Suprapubic skin (tissue), 4 donors: ENCODE data around the gene NDE1. TPM values are rescaled to one million over a fixed set of nuclear protein-coding genes. Genes with fewer than 3 reads are reported as not detected.
"Not testable (repeated sequence)": the region's sequence is repeated elsewhere in the genome, so short reads cannot be mapped to it uniquely, and the experiment has no call there.

Experiments used
- DNase-seq, 2 donors: peaks; one replicate each; pipeline ENCODE4 v3.0.0-alpha.2; 2019; ENCODE audit warnings: low spot score in 2 of 2
- H3K27ac ChIP-seq: fragments of 200-600 bp; sonication (generic); one replicate; pipeline ENCODE4 v1.5.1; 2019
- H3K27me3 ChIP-seq: fragments of 200-600 bp; sonication (generic); one replicate; pipeline ENCODE4 v1.5.1; 2019
- H3K36me3 ChIP-seq: fragments of 200-600 bp; sonication (generic); one replicate; pipeline ENCODE4 v1.5.1; 2019
- H3K4me1 ChIP-seq: fragments of 200-600 bp; sonication (generic); one replicate; pipeline ENCODE4 v1.5.1; 2019
- H3K4me3 ChIP-seq: fragments of 200-600 bp; sonication (generic); one replicate; pipeline ENCODE4 v1.5.1; 2019; ENCODE audit warnings: mild to moderate bottlenecking
- H3K9me3 ChIP-seq: fragments of 200-600 bp; sonication (generic); one replicate; pipeline ENCODE4 v1.5.1; 2019
- EP300 ChIP-seq: sonication (generic); formaldehyde crosslinking; IDR thresholded peaks from one replicate; pipeline ENCODE4 v1.6.1; 2017; ENCODE audit warnings: antibody characterized with exemption
- POLR2A ChIP-seq, 2 donors: fragments of 450-650 bp; IDR thresholded peaks; one replicate each; pipeline ENCODE4 v1.6.1; 2017; ENCODE audit warnings: antibody characterized with exemption in 2 of 2, mild to moderate bottlenecking in 2 of 2, moderate library complexity in 2 of 2
- POLR2AphosphoS5 ChIP-seq, 3 donors: sonication (generic); formaldehyde crosslinking; IDR thresholded peaks; one replicate each; pipeline ENCODE4 v1.6.1; 2017; ENCODE audit warnings: antibody characterized with exemption in 3 of 3
- WGBS: methylation state at CpG from one replicate; pipeline ENCODE4 v1.1.5; 2018; 5-methylcytosine and 5-hydroxymethylcytosine counted together
- total RNA-seq, 4 donors: library from RNA; depleted of rRNA; stranded (reverse); fragments of >200 nt; gene quantifications; one replicate each; pipeline ENCODE4 v1.1.0, GENCODE V29; 2016
- TF ChIP-seq, protein P1 (sequence below), 2 donors: fragments of 200-600 bp in 1 of 2; fragments of 450-650 bp in 1 of 2; sonication (generic) in 1 of 2; IDR thresholded peaks; one replicate each; pipeline ENCODE4 v1.5.1; 2016 to 2019; ENCODE audit warnings: antibody characterized with exemption in 2 of 2, mild to moderate bottlenecking in 1 of 2, moderate library complexity in 1 of 2

Gene NDE1
- total RNA-seq, 4 donors from 2014 or later = 85.2 to 145 (median 120) TPM

DNA sequence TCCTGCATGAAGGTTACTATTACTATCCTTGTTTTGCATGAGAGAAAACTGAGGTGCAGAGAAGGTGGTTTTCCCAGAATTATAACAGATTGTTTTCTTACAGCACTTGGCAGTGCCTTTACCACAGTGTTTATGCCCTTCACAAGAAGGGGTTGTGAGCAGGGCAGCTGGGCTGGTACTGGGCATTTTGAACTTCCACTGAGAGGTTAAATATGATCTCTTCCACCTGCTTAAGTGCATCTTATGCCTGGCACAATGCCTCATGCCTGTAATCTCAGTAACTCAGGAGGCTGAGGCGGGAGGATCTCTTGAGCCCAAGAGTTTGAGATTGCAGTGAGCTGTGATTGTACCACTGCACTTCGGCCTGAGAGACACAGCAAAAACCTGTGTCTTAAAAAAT, 36.2 kb downstream of the NDE1 start:
- H3K36me3 ChIP-seq = peaks cover 58% of the 10 kb centered on the region
- peaks cover 5% of the 10 kb centered on the region for H3K4me1 ChIP-seq
- H3K9me3 ChIP-seq = no peaks in the 10 kb centered on the region
- 91% methylated on average over 2 of the region's 2 CpGs for WGBS
- H3K27ac ChIP-seq = no peak overlapping the region
- DNase-seq = no peak
- no peak overlapping the region for H3K4me3 ChIP-seq
- no peak for TF ChIP-seq POLR2AphosphoS5 (IDR thresholded peaks at IDR 0.05)
- TF ChIP-seq, protein P1, sequence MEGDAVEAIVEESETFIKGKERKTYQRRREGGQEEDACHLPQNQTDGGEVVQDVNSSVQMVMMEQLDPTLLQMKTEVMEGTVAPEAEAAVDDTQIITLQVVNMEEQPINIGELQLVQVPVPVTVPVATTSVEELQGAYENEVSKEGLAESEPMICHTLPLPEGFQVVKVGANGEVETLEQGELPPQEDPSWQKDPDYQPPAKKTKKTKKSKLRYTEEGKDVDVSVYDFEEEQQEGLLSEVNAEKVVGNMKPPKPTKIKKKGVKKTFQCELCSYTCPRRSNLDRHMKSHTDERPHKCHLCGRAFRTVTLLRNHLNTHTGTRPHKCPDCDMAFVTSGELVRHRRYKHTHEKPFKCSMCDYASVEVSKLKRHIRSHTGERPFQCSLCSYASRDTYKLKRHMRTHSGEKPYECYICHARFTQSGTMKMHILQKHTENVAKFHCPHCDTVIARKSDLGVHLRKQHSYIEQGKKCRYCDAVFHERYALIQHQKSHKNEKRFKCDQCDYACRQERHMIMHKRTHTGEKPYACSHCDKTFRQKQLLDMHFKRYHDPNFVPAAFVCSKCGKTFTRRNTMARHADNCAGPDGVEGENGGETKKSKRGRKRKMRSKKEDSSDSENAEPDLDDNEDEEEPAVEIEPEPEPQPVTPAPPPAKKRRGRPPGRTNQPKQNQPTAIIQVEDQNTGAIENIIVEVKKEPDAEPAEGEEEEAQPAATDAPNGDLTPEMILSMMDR (IDR thresholded peaks at IDR 0.05) = no peak
- no peaks in the 10 kb centered on the region for H3K27me3 ChIP-seq

DNA sequence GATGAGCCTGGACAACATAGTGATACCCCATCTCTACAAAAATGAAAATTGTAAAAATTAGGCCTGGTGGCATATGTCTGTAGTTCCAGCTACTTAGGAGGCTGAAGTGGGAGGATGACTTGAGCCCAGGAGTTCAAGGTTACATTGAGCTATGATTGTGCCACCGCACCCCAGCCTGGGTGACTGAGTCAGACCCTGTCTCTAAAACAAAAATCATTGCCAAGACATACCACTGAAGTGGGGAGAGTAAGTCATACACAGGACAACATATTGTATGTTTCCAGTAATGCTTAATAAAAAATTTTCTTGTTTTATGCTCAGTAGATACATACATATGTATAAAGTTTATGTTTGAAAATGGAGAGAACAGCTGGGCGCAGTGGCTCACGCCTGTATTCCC, 39.2 kb downstream of the NDE1 start:
- H3K4me3 ChIP-seq = no peak overlapping the region
- 95% methylated on average over 3 of the region's 3 CpGs for WGBS
- no peak overlapping the region for H3K27ac ChIP-seq
- no peaks in the 10 kb centered on the region for H3K27me3 ChIP-seq
- H3K36me3 ChIP-seq = peaks cover 78% of the 10 kb centered on the region
- H3K9me3 ChIP-seq = no peaks in the 10 kb centered on the region
- H3K4me1 ChIP-seq = no peaks in the 10 kb centered on the region
- TF ChIP-seq, protein P1 (IDR thresholded peaks at IDR 0.05) = no peak
- TF ChIP-seq POLR2A (IDR thresholded peaks at IDR 0.05) (no peak), EP300 (no peak), POLR2AphosphoS5 (IDR thresholded peaks at IDR 0.05) (no peak)
- DNase-seq = no peak

DNA sequence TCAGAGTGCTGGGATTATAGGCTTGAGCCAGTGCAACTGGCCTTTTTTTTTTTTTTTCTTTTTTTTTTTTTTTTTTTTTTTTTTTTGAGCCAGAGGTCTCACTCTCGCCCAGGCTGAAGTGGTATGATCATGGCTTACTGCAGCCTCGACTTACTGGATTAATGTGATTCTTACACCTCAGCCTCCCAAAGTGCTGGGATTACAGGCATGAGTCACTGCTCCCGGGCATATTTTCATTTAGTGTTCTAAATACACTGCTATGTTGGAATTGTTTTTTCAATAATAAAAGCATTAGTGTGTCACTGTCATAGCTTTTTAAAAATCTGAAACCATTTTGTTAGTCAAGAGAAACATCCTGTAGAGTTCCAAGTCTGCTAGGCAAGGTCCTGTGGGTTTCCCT, 40.3 kb downstream of the NDE1 start:
- Histone ChIP-seq H3K27ac (no peak overlapping the region), H3K27me3 (no peaks in the 10 kb centered on the region), H3K9me3 (no peaks in the 10 kb centered on the region), H3K4me3 (no peak overlapping the region), H3K36me3 (peaks cover 84% of the 10 kb centered on the region), H3K4me1 (no peaks in the 10 kb centered on the region)
- TF ChIP-seq POLR2AphosphoS5 (IDR thresholded peaks at IDR 0.05) (no peak), EP300 (no peak), POLR2A (IDR thresholded peaks at IDR 0.05) (no peak)
- TF ChIP-seq, protein P1 (IDR thresholded peaks at IDR 0.05) = no peak
- 83% methylated on average over 3 of the region's 3 CpGs for WGBS
- no peak for DNase-seq

DNA sequence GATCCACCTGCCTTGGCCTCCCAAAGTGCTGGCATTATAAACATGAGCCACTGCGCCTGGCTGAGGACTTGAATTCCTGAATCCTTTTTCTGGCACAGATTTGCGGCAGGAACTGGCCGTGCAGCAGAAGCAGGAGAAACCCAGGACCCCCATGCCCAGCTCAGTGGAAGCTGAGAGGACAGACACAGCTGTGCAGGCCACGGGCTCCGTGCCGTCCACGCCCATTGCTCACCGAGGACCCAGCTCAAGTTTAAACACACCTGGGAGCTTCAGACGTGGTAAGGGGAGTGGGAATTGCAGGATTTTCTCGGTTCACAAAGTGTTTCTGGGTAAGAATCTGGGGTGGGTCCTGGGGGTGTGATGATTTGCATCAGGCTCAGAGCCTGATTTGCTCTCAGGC, 41.0 kb downstream of the NDE1 start:
- WGBS = 93% methylated on average over 8 of the region's 10 CpGs
- DNase-seq = no peak
- H3K27me3 ChIP-seq = no peaks in the 10 kb centered on the region
- H3K9me3 ChIP-seq = no peaks in the 10 kb centered on the region
- H3K4me1 ChIP-seq = no peaks in the 10 kb centered on the region
- H3K4me3 ChIP-seq = no peak overlapping the region
- peaks cover 87% of the 10 kb centered on the region for H3K36me3 ChIP-seq
- TF ChIP-seq EP300 (no peak), POLR2A (IDR thresholded peaks at IDR 0.05) (no peak)
- TF ChIP-seq, protein P1 (IDR thresholded peaks at IDR 0.05) = no peak
- no peak overlapping the region for H3K27ac ChIP-seq

DNA sequence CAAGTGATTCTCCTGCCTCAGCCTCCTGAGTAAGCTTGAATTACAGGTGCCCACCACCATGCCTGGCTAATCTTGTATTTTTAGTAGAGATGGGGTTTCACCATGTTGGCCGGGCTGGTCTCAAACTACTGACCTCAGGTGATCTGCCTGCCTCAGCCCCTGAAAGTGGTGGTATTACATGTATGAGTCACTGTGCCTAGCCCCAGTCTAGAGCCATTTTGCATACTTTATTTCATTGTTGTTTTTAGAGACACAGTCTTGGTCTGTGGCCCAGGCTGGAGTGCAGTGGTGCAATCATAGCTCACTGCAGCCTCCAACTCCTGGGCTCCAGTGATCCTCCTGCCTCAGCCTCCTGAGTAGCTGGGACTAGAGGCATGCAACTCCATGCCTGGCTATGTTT, 42.5 kb downstream of the NDE1 start:
- H3K36me3 ChIP-seq = peaks cover 90% of the 10 kb centered on the region
- DNase-seq, H3K4me1 ChIP-seq, H3K9me3 ChIP-seq, H3K4me3 ChIP-seq, H3K27me3 ChIP-seq, H3K27ac ChIP-seq: not testable (repeated sequence)
- WGBS = 100% methylated on average over 1 of the region's 1 CpG

DNA sequence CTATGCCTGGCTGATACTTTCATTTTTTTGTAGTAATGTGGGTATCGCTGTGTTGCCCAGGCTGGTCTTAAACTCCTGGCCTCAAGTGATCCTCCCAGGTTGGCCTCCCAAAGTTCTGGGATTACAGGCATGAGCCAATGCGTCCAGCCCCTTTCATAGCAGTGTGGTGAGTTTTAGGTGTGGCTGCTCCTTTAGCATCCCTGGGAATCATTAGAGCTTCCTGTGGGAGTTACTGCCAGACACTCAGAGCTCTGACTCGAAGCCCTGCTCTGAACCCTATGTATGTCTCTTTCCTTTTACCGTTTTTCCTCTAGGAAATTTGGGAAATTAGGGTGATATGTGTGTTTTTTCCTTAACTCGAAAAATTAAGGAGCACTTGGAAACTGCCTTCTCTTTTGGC, 44.5 kb downstream of the NDE1 start:
- no peaks in the 10 kb centered on the region for H3K4me1 ChIP-seq
- DNase-seq = no peak

More for the DNA sequence above, 44.5 kb downstream of the NDE1 start:
- Histone ChIP-seq H3K36me3 (peaks cover 93% of the 10 kb centered on the region), H3K4me3 (no peak overlapping the region), H3K9me3 (no peaks in the 10 kb centered on the region), H3K27ac (no peak overlapping the region), H3K27me3 (no peaks in the 10 kb centered on the region)
- TF ChIP-seq, protein P1 (IDR thresholded peaks at IDR 0.05) = no peak
- TF ChIP-seq POLR2A (IDR thresholded peaks at IDR 0.05) = no peak
- no peak for TF ChIP-seq EP300
- TF ChIP-seq POLR2AphosphoS5 (IDR thresholded peaks at IDR 0.05) = no peak
- WGBS = 82% methylated on average over 5 of the region's 5 CpGs
